Prostate gland (tissue), 2 donors: ENCODE data around the gene GRK4. TPM values are rescaled to one million over a fixed set of nuclear protein-coding genes. Genes with fewer than 3 reads are reported as not detected.

Source experiments
- DNase-seq: peaks from one replicate; pipeline ENCODE4 v3.0.0-alpha.2; 2019; ENCODE audit warnings: low spot score
- H3K27ac ChIP-seq, 2 donors: fragments of 200-600 bp; sonication (generic); 2 replicates each; pipeline ENCODE4 v1.5.1; 2017 to 2019
- H3K27me3 ChIP-seq: fragments of 200-600 bp; sonication (generic); replicated peaks from 2 replicates; pipeline ENCODE4 v1.5.1; 2019; ENCODE audit not compliant: insufficient read depth
- H3K36me3 ChIP-seq, 2 donors: fragments of 200-600 bp; sonication (generic); 1 replicate in 1 of 2; 2 replicates in 1 of 2; pipeline versions ENCODE4 v1.5.1 to v1.8.1; 2017 to 2019
- H3K4me1 ChIP-seq: fragments of 200-600 bp; sonication (generic); replicated peaks from 2 replicates; pipeline ENCODE4 v1.5.1; 2019
- H3K4me3 ChIP-seq, 2 donors: fragments of 200-600 bp; sonication (generic); 2 replicates each; pipeline ENCODE4 v1.5.1; 2017 to 2019
- H3K9me3 ChIP-seq: fragments of 200-600 bp; sonication (generic); 2 replicates; pipeline ENCODE4 v1.5.1; 2017
- CTCF ChIP-seq, 4 experiments: fragments of 200-600 bp in 2 of 4; fragments of 450-650 bp in 2 of 4; sonication (generic) in 2 of 4; IDR thresholded peaks; 1 replicate in 3 of 4; 2 replicates in 1 of 4; pipeline ENCODE4 v1.5.1; 2016 to 2019; ENCODE audit warnings: antibody characterized with exemption in 4 of 4, mild to moderate bottlenecking in 2 of 4, moderate library complexity in 2 of 4
- POLR2A ChIP-seq: fragments of 450-650 bp; IDR thresholded peaks from one replicate; pipeline ENCODE4 v1.6.1; 2016; ENCODE audit warnings: antibody characterized with exemption, mild to moderate bottlenecking
- POLR2AphosphoS5 ChIP-seq: sonication (generic); formaldehyde crosslinking; IDR thresholded peaks from one replicate; pipeline ENCODE4 v1.6.1; 2017; ENCODE audit warnings: antibody characterized with exemption
- WGBS: methylation state at CpG from one replicate; pipeline ENCODE4 v1.1.5; 2018; 5-methylcytosine and 5-hydroxymethylcytosine counted together
- intact Hi-C: fragments of 100-400 bp; cut with DNase I; formaldehyde crosslinking; loops from one replicate; pipeline ENCODE4 v1.14.2; 2022
- total RNA-seq, 2 donors: library from RNA; depleted of rRNA; stranded (reverse); fragments of >200 nt; gene quantifications; one replicate each; pipeline ENCODE4 v1.1.0, GENCODE V29; 2016

Gene GRK4
- total RNA-seq, 2 donors from 2014 or later, result 3.4 to 18.9 TPM

DNA sequence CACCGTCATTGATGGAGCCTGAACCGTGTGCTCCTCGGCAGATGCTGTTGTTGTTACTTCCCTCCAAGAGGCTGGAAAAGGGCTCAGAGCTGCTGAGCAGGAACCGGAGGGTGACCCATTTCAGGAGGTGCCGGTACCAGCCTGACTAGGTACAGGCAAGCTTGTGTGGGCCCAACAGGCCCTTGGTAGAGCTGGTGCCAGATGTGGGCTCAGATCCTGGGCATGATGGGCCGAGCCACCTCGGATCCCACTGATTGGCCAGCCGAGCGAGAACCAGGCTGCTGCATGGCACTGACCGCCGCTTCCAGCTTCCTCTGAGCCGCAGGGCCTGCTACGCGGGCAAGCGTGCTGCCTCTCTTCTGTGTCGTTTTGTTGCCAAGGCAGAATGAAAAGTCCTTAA lies 33.9 kb upstream of the GRK4 start:
- WGBS, result 85% methylated on average over 16 of the region's 16 CpGs
- no peak for DNase-seq
- H3K9me3 ChIP-seq, result no peaks in the 10 kb centered on the region
- H3K4me3 ChIP-seq, result no peak overlapping the region
- peaks cover 15% of the 10 kb centered on the region for H3K4me1 ChIP-seq
- no peaks in the 10 kb centered on the region for H3K27me3 ChIP-seq
- peak overlapping the region in 1 of 2 donors; percentile 74 for H3K27ac ChIP-seq
- intact Hi-C loops, result no loop called here
- peaks cover 4 to 8% of the 10 kb centered on the region in 2 donors for H3K36me3 ChIP-seq
- TF ChIP-seq CTCF (IDR thresholded peaks at IDR 0.05), result no peak
- no peak for TF ChIP-seq POLR2A
- no peak for TF ChIP-seq POLR2AphosphoS5

DNA sequence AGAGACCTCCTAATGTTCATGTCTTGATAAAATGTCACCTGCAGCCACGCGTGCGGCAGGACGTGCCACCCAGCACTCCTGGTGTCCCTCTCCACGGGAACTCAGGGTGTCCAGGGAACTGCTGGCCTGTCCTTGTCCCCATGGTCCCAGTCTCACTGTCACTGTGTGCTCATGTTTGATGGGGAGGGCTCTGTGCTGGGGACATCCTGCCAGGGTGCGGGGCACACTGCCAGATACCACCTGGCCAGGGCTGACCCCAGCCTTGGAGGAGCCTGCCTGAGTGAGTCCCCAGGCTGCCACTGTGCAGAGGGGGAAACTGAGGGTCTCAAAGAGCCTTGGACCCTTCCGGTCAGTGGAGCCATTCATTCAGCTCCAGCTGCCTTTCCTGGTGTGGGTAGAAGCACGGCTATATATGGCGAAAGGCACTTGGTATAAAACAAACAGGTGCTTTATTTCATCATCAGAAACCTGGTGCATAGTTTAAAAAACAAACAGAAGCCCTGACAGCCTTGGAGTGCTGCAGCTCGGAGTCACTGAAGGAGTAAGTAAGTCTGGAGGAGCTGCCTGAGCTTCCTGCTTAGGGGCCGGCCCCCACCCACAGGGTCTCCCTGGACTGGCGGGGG lies 33.1 kb upstream of the GRK4 start:
- 59% methylated on average over 12 of the region's 12 CpGs for WGBS
- no peak for DNase-seq
- no peak overlapping the region for H3K4me3 ChIP-seq
- H3K4me1 ChIP-seq, result peaks cover 15% of the 10 kb centered on the region
- no peaks in the 10 kb centered on the region for H3K27me3 ChIP-seq
- no peaks in the 10 kb centered on the region for H3K9me3 ChIP-seq
- peak; percentile 33 for TF ChIP-seq POLR2AphosphoS5
- TF ChIP-seq CTCF (IDR thresholded peaks at IDR 0.05), result no peak
- H3K27ac ChIP-seq, result peak overlapping the region; percentile 74 to 77
- intact Hi-C loops, result loop anchor here (5.0 to 10.0 kb wide), 3 partner anchors 88 to 665 kb away; partner anchors contain the start of genes ADD1 and MXD4
- peaks cover 4 to 8% of the 10 kb centered on the region in 2 donors for H3K36me3 ChIP-seq

DNA sequence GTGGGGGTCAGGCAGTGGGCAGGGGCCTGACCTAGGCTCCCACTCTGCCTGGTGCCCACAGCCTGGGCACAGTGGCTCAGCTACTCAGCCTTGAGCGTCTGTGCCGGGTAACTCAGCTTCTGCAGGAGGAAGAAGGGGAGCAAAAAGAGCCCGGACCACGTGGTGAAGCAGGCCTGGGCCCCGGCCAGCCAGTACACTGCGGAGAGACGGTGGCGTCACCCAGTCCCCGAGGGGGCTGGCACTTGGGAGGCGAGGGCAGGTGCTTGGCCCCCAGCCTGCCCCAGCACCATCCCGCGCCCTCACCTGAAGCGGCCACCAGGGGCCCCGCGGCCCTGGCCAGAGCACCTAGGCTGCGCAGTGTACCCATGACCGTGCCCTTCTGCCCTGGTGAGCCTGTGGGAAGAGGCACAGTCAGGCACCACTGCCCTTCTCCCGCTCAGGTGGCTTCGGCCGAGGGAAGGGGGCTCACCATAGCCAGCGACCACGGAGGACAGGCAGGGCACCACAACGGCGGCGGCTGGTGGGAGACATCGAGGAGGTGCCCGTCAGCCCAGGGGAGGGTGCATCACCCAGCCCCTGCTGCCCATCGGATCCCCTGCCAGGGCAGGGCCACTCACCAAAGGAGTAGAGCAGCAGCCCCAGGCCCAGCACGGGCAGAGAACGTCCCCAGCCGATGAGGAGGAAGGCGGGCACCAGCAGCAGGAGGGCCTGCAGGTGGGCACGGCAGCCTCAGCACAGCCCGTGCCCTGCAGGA lies 32.4 kb upstream of the GRK4 start:
- Histone ChIP-seq H3K36me3 (peaks cover 4 to 8% of the 10 kb centered on the region in 2 donors), H3K27me3 (no peaks in the 10 kb centered on the region), H3K4me1 (peaks cover 21% of the 10 kb centered on the region), H3K27ac (peak overlapping the region; percentile 74 to 77), H3K9me3 (no peaks in the 10 kb centered on the region), H3K4me3 (no peak overlapping the region)
- intact Hi-C loops, result loop anchor here (5.0 to 10.0 kb wide), 3 partner anchors 89 to 666 kb away; partner anchors contain the start of genes ADD1 and MXD4
- TF ChIP-seq POLR2A (no peak), POLR2AphosphoS5 (no peak), CTCF (IDR thresholded peaks at IDR 0.05) (peak in 1 of 4 experiments; percentile 35)
- peak; percentile 47 for DNase-seq
- WGBS, result 60% methylated on average over 34 of the region's 34 CpGs

DNA sequence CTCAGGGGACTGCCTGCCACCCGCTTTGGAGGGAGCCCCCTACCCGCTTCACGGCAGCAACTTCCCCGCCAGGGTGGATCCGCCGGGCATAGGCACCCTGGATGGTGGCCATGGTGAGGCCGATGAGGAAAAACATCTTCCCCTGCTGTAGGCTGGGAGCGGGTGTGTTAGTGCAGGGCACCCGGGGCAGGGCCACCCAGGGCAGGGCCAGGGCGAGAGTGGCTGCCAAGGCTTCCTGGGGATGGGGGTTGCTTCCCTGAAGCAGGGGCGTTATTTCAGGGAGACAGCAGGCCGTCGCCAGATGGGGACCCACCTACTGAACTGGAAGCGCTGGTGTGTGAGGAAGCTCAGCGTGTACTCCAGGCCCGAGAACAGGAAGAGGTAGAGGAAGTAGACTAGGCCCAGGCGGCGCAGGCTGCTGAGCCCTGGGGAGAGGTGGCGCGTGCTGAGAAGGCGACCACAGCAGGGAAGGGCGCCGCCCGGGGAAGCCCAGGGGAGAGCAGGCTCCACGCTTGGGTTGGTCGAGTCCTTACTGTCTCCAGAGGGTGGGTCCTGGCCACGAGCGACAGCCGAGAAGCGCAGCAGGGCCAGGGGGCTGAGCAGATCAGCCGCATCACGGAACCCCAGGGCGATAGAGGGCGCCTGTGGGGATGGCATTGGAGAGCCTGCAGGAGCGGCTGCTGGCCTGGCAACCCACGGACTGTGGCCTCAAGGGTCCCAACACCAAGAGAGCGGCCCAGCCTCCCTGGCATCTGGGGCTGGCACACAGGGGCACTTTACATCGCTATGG lies 31.7 kb upstream of the GRK4 start:
- Histone ChIP-seq H3K4me1 (peaks cover 26% of the 10 kb centered on the region), H3K9me3 (no peaks in the 10 kb centered on the region), H3K4me3 (no peak overlapping the region), H3K27ac (peak overlapping the region; percentile 74 to 77), H3K27me3 (no peaks in the 10 kb centered on the region), H3K36me3 (peaks cover under 1 to 8% of the 10 kb centered on the region in 2 donors)
- intact Hi-C loops, result loop anchor here (5.0 to 10.0 kb wide), 3 partner anchors 89 to 667 kb away; partner anchors contain the start of genes ADD1 and MXD4
- DNase-seq, result no peak
- no peak for TF ChIP-seq CTCF (IDR thresholded peaks at IDR 0.05)
- whole genome bisulfite sequencing, result 70% methylated on average over 32 of the region's 38 CpGs
